HG03521 (cell line): Measurements from ENCODE around the gene CLEC11A.
A peak's percentile ranks its signal among the peaks of the same experiment; 100 is the strongest.
"Not testable (repeated sequence)": the region's sequence is repeated elsewhere in the genome, so short reads cannot be mapped to it uniquely, and the experiment has no call there.

ENCODE experiments used
- ATAC-seq: cut with Tn5 transposase; IDR thresholded peaks from one replicate; pipeline ENCODE4 v1.9.1; 2021; ENCODE audit warnings: mild to moderate bottlenecking, moderate library complexity; ENCODE audit not compliant: unreplicated experiment

CLEC11A gene

DNA sequence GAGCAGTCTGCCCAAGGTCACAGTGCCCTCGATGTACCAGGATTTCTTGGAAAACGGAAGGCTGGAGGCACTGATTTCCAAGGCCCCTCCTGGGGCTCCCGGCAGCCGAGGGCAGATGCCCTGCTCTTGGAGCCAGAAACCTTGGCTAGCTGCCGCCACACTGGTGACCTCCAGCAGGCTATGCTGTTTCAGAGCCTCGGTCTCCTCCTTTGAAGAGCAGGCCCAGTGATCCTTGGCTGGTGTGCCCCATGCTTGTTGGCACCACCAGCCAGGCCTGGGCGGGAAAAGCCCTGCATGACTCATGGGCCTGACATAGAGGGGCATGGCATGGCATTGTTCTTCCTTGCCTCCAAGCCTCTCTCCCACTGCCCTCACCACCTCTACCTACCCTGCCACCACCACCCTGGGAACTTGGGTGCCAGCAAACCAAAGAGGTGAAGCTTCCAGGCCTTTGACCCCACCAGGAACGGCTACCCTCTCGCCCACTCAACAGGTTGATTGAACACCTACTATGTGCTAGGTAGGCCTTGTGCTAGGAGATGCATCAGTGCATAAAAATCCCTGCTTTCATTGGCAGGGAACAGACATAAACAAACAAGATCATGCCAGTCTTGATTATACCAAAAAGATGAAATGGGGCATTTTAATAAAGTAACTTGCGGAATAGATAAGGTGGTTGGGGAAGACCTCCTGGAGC, 1.6 kb upstream of the CLEC11A start:
- ATAC-seq, result no peak

DNA sequence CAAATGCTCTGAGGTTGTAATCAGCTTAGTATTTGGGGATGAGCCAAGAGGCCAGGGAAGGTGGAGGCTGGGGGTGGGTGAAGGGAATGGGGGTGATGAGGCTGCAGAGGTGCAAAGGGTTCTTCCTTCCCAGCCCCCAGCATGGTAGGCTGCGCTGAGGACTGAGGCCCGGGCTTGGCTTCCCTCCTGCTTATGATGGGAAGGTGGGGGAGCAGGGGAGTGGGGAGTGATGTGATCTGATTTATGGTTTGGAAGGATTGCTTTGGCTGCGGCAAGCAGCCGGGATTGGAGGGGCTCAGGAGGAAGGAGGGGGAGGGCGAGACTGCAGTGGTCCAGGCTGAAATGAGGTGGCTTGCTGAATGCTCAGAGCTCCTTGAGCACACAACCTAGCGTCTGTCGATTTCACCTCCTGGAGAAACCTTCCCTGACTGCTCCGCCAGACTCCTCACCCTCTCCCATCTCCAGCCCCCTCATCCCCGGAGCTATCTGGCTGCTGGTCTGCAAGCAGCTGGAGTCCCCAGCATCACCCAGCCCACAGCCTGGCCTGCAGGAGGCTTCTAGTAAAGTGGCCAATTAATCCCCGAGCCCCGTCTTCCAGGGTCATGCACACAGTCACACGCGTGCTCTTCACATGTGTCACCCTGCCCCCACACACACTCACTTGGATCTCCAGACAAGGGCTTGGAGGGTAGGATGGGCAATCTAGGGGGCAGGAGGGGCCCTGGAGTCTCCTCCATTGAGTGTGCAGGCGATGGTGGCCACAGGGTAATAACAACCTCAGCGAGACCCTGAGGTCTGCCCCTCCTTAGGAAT, 757 bp upstream of the CLEC11A start:
- ATAC-seq, result no peak

DNA sequence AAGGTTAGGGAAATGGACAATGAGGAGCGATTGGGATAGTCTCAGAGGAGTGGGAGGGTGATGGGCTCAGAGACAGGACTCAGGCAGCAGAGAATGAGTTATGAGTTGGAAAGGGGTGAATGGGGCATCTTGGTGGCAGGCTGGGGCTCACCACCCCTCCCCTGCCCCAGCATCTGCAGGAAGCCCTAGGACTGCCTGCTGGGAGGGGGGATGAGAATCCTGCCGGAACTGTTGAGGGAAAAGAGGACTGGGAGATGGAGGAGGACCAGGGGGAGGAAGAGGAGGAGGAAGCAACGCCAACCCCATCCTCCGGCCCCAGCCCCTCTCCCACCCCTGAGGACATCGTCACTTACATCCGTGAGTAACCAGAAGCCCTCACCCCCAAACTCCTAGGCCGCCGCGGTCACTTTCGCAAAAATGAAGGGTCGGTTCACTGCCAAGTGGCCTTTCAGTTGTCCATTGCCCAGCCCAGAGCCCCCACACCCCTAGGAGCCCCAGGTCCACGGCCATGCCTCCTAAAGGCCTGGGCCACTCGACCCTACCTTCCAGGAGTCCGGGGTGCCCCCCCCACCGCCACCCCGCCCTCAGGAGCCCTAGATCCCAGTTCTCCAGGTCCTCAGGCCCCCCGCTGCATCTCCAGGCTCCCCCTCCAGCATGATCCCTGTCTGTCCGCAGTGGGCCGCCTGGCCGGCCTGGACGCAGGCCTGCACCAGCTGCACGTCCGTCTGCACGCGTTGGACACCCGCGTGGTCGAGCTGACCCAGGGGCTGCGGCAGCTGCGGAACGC, 764 bp downstream of the CLEC11A start:
- no peak for ATAC-seq

DNA sequence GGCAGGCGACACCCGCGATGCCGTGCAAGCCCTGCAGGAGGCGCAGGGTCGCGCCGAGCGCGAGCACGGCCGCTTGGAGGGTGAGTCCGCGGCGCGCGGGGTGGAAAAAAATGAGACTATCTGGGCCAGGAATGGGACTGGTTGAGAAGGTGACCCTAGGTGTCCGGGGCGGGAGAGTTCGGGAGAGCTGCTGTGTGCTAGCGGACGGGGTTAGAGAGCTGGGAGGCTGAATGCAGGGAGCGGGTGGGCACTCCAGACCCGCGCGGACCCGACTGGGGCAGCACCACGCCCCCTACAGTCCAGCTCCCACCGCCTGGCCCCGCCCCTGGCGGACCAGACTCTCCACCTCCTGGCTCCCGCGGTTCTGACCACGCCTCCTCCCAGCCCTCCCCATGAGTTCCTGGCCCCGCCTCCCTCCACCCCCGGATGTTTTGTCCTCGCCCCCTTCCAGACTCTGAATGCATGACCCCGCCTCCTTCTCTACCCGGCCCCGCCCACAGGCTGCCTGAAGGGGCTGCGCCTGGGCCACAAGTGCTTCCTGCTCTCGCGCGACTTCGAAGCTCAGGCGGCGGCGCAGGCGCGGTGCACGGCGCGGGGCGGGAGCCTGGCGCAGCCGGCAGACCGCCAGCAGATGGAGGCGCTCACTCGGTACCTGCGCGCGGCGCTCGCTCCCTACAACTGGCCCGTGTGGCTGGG, 1.5 kb downstream of the CLEC11A start:
- peak; percentile 61 for ATAC-seq

GRCh38 chr19:50725218-50725910, 2.2 kb downstream of the CLEC11A start:
- ATAC-seq, result no peak

- ATAC-seq, result no peak
Observed at GRCh38 chr19:50725911-50726230, 2.7 kb downstream of the CLEC11A start.

DNA sequence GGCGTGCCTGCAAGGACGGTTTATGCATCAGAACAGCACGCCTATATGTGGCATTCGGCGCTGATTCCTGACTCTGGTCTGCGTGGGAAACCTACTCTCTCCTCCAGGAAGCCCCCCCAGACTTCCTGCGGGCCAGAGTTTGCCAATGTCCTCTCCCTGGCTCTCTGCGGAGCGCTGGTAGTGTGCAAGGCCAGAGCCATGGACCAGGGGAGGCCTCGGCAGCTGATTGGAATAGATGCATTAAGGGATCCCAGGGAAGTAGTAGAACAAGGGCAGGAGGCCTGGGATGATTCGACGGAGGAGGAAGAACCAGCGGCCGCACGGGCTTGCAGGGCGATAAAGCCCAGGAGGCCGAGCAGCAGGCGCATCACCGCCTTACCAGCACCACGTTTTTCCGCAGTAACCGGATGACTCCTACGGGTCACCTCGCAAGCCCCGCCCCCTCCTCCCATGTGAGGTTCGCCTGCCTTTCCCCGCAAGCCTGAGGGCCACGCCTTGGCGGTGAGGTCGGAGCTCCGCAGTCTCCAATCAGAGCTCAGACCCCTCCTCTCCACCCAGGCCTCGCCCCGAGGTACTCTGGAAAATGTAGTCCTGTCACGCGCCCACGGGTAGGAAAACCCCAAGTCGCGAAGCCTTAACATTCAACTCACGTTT, 5.0 kb downstream of the CLEC11A start:
- ATAC-seq, result no peak

DNA sequence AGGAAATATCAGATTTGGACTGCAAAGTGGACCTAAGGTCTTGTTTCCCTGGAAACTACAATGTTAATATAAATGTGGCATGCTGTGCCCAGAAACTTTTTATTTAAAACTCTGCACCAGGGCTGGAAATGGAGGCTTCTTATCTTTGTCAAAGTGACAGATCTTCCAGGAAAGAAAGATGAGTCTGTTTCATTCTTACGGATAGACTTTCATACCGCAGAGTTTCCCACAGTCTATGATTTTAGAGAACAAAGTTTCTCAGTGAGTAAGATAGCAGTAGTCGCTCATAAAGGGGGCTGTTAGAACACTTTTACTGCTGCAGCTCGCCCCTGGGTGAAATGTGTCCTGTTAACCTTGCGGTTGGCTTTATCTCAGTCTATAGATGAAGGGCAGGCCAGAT, 6.7 kb downstream of the CLEC11A start:
- ATAC-seq, result no peak

GRCh38 chr19:50735869-50736268, 12.7 kb downstream of the CLEC11A start:
- ATAC-seq, result no peak

- no peak for ATAC-seq
Observed at GRCh38 chr19:50736338-50736737, 13.2 kb downstream of the CLEC11A start.

GRCh38 chr19:50739132-50739913, 16.2 kb downstream of the CLEC11A start:
- no peak for ATAC-seq

DNA sequence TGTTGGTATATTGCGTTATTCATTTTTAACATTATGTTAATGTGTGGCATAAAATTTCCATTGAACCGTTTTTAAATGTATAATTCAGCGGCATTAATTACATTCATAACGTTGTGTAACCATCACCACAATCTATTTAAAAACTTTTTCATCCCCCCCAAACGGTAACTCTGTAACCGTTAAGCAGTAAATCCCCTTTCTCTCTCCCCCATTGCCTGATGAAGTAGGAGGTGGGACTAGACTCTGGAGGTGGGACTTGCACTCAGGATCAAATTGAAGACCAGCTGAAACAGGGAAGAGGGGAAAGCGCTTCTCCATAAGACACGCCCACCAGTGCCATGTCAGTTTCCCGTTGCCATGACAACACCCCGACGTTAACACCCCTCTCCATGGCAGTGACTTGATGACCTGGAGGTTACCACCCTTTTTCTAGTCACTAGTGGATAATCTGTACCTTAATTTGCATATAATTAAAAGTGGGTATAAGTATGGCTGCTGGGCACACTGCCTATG, 16.8 kb downstream of the CLEC11A start:
- ATAC-seq, result no peak

GRCh38 chr19:50741179-50741933, 18.2 kb downstream of the CLEC11A start:
- ATAC-seq, result no peak

GRCh38 chr19:50743537-50743936, 20.4 kb downstream of the CLEC11A start:
- ATAC-seq, result no peak

GRCh38 chr19:50745221-50745620, 22.1 kb downstream of the CLEC11A start:
- no peak for ATAC-seq

- not testable (repeated sequence) for ATAC-seq
Observed at GRCh38 chr19:50747141-50747540, 24.0 kb downstream of the CLEC11A start.

DNA sequence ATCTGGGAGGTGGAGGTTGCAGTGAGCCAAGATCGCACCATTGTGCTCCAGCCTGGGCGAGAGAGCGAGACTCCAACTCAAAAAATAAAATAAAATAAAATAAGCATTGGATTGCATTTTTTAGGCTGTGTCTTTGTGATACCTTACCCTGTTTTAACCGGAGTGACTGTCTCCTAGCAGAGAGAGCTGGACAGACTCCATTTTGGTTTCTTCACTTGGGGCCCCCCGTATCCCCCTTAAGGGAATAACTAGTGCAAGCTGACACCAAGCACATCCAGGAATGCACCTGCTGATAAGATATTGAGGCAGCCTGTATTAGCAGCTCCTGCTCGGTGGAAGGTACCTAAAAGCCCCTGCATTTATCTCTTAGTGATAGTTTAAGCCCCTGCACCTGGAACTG, 26.3 kb downstream of the CLEC11A start:
- ATAC-seq, result no peak

DNA sequence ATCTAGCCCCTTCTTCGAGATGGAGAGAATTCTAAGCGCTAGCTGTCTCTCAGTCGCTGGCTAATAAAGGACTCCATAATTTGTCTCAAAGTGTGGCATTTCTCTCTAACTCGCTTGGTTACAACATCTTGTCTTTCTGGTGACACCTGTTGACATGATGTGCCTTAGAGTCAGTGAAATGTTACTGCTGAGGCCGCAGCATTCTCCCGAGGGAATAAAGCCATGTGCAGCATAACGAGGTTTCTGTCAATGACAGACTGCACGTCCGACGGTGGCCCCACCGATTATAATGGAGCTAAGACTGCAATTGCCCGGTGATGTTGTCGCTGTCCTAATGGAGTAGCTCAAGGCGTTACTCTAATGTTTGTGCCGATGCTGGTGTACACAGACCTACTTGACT, 26.8 kb downstream of the CLEC11A start:
- no peak for ATAC-seq
